GM19397 (cell line): ENCODE measurements around the gene IL10RA.
"Not testable (repeated sequence)": the region's sequence is repeated elsewhere in the genome, so short reads cannot be mapped to it uniquely, and the experiment has no call there.

Source experiments
- ATAC-seq: cut with Tn5 transposase; IDR thresholded peaks from one replicate; pipeline ENCODE4 v1.9.1; 2021; ENCODE audit warnings: mild to moderate bottlenecking, moderate library complexity; ENCODE audit not compliant: unreplicated experiment

The IL10RA gene

DNA sequence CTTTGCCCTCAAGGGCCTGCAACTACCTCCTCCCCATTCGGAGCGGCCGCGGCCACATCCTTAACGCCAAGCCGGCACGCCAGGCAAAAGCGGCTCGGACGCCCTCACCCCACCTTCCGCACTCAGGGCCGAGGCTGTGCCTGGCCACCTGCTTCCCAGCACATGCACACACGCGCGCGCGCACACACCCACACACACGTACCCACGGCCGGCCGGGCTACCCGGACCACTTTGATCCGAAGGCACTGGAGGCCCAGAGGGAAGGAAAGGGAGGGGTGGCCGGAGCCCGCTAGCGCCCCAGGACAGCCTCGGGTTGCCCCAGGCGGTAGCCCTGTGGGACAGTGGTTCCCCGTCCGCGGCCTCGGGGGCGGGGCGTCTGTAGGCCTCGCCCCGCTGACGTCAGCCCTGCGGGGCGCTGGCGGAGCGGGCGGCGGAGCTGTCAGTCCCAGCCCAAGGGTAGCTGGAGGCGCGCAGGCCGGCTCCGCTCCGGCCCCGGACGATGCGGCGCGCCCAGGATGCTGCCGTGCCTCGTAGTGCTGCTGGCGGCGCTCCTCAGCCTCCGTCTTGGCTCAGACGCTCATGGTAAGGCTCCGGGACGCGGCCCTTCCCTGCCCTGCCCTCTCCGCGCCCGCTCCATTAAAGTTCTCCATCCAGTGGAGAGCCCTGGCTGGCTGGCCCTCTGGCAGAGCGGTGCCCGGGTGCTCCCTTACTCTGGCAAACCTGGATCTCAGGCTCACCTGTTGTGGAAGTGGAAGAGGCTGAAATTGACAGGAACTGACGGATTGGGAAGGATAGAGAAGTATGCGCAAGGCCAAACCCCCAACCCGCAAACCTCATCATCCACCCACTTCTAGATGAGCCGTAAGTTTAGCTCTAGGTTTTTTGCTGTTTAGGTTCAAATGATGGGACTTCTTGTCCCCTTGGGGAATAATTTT is at the start of gene IL10RA:
IL10RA (plus strand) TSS at position 442 of the 935 bp plus-strand sequence; CDS start at position 516, 74 bp downstream.
- ATAC-seq, result peak; percentile 89

DNA sequence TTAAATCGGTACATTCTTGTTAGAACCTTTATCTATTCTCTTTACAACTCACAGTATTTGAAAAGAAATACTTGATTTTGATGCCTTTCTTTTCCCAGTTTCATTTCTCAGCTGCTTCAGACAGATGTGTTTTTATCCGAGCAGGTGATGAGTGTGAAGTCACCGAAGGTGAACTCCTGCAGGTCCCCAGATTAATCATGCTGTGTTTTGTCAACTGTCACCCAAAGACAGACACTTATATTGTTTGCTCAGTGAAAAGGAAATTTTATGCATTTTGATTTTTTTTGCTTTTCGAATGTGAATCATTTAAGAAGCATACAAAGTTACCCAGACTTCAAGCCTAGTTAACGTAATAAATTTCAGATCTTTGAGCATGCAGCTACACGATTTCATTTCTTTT is 49.2 kb upstream of the IL10RA start:
- no peak for ATAC-seq

DNA sequence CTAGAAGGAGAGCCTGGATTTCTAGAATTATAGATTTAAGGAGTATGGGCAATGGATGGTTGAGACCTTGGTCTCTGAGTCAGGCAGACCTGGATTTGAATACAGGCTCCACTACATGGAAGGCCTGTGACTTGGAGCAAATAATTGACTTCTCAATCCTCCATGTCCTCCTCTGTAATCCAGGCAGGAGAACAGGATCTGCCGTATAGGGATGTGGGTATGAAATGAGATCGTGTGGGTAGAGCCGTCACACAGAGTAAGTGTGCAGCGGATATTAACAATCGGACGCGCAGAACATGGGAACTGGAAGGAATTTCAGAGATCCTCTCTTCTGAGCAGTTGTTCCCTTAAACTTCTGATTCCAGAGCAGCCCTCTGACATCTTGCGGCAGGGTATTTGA is 45.5 kb upstream of the IL10RA start:
- no peak for ATAC-seq

DNA sequence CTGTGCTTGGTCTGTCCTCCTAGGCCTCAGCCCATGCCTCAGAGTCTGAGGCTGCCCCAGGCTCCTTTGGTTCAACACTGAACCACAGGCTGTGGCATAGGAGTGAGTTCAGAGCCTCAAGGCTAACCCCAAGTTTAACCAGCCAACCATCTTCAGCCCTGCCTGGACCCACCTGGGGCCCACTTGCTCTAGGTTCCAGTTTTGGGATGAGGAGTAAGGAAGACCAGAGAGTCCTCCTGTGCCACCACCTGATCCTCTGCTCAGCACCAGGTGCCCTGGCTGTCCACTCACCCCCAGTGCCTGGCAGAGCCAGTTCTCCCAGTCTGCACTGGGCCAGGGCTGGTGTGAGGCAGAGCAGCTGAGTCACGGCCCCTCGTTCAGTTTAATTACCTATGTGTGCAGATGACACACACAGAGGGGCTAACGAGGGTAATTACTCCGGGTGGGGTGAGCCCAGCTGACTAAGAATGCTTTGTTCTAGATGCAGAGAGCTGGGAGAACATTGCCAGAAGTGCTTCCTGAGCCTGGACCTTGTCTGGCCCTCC is 45.0 kb upstream of the IL10RA start:
- no peak for ATAC-seq

DNA sequence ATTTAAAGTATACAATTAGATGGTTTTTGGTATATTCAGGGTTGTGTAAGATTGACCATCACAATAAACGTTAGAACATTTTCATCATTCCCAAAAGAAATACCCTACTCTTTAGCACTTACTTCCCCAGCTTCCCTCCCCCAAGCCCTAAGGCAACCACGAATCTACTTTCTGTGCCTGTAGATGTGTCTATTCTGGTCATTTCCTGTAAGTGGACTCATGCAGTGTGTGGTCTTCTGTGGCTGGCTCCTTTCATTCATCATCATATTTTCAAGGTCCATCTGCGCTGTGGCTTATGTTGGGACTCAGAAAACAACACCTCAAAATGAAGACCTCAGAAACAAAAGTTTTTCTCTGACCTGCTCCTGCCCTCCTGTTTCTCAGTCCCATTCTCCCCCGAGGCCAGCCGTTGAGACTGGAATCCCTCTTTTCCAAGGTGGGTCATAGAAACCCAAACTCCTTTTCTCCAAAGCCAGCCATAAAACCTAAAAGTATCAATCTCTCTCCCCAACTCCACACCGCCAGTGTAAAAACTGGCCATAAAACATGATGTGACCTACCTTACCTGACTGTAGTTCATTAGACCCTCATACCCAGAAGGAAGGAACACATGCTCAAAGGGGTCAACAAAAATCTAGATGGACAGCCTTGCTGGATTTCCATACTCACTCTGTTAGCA is 44.1 kb upstream of the IL10RA start:
- ATAC-seq, result no peak

DNA sequence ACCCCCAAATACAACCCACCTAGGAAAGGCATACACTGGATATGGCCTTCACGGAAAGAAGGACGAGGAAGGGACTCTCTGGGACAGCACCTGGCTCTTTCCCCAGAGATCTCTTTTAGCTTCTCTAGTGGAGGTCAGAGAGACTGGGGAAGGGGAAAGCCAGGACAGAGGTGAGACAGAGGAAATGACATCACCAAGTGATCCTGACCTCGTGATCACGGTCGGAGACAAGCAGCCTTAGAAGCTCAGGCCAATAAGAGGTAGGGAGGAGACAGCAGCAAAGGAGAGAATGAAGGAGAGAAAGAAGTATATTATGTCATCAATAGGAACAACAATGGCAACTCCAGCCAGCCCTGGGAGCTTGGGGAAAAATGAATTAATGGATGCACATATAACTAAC is 41.6 kb upstream of the IL10RA start:
- ATAC-seq, result no peak

DNA sequence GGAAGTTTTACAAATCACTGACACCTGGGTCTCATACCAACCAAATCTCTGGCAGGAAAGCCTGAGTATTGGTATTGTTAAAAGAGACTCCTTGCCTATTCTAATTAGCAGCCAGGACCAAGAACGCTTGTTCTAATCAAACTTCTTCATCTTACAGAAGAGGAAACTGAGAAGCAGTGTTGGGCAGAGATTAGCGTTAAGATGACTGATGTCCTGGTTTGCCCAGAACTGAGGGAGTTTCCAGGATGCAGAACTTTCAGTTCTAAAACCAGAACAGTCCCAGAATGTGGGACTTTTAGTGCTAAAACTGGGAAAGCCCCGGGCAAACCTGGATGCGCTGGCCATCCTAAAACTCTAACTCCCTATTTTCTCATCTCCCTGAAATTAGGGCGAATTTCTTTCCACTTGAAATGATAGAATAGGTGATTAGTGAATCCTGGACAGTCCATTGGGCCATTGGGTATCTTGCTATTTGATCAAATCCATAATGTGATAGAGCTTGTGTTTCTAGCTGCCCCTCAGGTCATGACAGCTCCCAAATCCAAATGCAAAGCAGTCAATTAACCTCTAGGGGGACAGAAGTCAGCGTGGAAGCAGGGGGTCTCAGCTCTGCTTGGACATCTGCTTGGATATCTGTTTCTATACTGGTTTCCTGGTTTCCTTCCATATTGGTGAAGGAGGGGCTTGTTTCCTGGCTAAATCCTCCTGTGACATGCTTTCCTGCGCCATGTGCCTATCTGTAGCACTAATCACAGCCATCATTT is 41.0 kb upstream of the IL10RA start:
- ATAC-seq, result no peak

DNA sequence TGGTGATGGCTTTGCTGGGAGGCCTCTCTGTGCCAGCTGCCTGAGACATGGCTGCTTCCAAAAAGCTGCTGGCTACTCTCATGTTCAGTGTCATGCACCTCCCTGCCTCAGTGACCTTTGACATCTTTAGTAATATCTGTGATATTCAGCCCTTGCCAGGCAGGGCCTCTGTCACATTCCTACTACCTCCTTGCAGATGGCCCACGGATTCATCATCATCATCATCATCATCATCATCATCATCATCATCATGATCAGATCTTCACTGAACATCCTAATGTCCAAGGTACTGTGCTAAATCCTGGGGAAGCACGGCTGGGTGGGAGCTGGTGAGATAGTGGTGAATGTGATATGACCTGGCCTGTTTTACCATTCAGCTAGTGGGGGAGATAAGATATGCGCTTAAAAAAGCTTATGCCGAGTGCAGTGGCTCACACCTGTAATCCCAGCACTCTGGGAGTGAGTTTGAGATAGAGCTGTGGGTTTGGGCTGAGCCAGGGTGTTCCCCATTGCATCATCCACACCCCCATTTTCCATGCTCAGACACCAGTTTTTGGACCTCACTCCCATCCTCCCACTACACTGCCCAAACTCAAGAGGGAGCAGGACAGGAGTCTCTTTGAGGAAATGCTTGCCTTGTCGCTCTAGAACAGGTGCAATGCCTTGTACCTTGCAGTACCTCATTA is 39.9 kb upstream of the IL10RA start:
- no peak for ATAC-seq

DNA sequence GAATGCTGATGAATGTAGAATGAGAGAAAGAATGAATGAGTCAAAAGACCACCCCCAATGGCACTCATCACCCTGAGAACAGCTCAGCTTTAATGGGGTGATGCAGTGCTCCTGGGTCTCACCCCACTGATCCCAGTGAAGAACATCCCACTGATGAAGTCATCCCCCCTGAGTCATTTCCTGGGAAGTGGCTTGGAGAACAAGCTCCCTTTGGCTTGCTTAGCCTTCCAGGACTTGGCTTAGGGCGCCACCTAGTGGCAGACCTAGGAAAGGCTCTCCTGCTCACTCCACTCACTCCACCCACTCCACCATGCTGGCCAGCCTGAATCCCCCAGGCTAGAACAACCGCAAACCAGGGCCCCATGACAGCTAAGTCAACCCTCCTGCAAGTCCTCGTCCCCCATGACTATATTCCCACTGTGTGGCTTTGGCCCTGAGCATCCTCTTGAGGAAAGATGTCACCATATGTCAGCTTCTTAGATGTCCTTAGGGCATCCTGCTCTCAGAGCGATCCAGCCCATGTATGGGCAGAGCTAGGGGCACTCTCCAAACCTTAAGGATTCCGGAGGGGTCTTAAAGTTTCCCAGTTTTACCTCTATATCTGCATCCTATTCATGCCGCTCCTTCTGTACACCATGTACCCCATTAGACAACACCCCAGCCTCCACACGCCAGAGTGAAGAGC is 39.2 kb upstream of the IL10RA start:
- ATAC-seq, result peak; percentile 52

DNA sequence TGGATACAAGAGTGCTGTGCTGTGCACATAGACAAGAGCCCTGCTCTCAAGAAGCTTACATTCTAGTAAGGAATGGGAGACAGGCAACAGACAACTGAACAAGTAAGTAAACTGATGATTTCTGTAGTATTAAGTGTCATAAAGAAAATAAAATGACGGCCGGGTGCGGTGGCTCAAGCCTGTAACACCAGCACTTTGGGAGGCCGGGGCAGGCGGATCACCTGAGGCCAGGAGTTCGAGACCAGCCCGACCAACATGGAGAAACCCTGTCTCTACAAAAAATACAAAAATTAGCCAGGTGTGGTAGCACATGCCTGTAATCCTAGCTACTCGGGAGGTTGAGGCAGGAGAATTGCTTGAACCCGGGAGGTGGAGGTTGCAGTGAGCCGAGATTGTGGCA is 38.4 kb upstream of the IL10RA start:
- ATAC-seq, result not testable (repeated sequence)

DNA sequence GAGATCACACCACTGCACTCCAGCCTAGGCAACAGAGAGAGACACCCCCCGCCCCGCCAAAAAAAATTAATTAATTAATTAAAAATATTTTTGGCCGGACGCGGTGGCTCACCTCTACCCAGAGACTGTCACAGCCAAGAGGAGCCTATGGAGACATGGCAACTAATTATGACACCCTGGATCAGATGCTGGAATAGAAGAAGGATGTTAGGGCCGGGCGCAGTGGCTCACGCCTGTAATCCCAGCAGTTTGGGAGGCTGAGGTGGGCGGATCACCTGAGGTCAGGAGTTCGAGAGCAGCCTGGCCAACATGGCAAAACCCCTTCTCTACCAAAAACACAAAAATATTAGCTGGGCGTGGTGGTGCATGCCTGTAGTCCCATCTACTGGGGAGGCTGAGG is 37.7 kb upstream of the IL10RA start:
- ATAC-seq, result not testable (repeated sequence)

DNA sequence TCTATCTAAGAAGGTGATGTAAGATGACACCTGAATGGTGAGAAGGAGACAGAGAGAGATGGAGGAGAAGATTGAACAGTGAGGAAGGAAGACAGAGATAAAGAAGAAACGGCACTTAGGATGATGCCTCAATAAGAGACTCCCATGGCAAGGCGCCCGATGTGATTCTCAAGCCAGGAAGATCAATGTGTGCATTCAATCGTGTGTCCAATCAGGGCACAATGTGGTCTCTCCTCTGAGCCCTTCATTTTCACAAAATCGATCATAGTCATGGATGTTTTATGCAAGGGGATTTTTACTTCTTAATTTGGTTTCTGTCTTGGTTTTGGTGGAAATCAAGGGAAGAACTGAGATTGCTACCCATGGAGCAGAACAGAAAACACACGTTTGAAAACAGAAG is 37.1 kb upstream of the IL10RA start:
- ATAC-seq, result no peak

DNA sequence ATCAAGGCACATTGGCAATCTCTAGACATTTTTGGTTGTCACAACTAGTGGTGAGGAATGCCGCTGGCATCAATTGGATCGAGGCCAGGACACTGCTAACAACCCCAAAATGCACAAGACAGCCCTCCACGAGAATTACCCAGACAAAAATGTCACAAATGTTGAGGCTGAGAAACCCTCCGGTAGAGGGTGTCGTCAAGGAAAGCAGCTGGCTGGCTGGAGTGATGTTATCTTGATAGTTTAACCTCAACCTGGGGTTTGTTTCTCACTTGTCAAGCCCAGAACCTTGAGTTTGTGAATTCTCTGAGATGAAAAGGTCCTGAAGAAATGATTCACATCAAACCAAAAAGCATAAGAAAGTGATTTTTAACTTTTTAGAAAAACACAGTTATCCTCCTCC is 35.9 kb upstream of the IL10RA start:
- no peak for ATAC-seq

DNA sequence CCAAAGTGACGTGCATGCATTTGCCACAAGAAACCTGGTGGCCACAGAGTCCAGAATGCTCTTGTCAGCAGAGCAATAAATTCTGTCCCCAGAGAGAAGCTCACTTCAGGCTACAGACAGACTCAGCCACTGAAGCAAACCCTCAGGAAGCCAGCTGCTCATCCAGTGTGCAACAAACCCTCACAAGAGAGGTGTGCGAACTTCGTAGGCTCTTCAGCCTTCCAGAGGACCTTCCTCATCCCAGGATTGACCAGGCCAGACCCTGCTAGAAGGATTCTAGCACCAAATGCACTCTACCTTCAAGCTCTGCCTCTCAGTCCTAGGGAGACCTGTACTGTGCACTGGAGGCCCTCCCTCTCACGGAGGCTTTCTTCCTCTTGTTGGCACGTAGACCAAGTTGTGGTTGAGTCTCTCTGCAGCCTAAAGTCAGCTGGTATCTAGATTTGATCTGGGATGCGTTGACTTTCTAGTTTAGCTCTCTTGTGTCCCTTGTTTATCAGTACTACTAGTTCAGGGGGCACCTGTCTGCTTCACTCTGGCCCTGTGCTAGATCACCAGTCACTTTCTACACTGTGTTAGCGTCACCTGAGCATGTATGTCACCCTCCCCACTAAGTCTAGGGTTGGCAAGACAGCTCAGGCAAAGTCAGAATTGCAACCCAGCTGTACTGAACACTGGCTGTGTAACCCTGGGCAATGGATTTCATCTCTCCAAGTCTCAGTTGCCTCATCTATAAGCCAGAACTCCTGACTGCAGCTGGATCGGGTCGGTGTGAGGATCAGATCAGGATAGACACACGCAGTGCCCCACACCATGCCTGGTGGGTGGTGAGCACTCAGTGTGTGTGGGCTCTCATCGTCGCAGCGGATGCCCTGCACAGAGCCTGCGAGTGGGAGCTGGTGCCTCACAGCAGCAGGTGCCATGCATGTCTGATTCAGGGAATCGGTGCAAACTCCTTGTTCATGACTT is 34.9 kb upstream of the IL10RA start:
- no peak for ATAC-seq

DNA sequence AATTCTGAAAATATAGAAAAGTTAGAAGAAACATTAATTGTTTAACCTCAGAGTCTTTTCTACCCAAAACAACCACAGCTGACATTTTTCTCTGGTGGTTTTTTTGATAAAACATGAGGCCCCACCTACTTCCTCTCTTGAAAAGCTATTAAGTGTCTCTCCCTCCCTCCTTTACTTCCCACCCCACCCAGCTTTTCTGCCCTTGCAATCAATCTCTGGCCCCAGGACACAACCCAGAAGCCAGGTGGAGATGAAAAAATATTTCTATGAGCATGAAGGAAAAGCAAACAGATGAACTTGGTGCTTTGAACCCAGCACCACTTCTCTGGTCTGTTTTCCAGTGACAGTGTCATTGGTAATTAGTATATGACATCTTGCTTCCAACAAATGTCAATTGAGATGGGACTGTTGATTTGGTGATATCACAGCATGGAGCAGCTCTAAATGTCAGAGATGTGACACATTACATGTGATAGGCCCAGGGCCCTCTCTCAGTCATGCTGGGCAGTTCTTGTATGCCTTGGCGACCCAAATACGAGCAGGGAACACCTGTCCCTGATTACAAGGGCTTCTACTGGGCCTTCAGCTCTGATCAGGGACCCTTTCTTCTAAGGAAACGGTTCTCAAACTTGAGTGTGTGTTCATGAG is 33.0 kb upstream of the IL10RA start:
- no peak for ATAC-seq

DNA sequence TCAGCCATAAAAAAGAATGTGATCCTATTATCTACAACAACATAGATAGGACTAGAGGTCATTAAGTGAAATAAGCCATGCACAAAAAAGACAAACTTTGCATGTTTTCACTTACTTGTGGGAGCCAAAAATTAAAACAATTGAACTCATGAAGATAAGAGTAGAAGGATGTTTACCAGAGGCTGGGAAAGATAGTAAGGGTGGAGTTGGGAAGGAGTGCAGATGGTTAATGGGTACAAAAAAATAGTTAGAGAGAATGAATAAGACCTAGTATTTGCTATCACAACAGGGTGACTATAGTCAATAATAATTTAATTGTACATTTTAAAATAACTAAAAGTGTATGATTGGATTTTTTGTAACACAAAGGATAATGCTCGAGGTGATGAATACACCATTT is 27.2 kb upstream of the IL10RA start:
- ATAC-seq, result no peak

DNA sequence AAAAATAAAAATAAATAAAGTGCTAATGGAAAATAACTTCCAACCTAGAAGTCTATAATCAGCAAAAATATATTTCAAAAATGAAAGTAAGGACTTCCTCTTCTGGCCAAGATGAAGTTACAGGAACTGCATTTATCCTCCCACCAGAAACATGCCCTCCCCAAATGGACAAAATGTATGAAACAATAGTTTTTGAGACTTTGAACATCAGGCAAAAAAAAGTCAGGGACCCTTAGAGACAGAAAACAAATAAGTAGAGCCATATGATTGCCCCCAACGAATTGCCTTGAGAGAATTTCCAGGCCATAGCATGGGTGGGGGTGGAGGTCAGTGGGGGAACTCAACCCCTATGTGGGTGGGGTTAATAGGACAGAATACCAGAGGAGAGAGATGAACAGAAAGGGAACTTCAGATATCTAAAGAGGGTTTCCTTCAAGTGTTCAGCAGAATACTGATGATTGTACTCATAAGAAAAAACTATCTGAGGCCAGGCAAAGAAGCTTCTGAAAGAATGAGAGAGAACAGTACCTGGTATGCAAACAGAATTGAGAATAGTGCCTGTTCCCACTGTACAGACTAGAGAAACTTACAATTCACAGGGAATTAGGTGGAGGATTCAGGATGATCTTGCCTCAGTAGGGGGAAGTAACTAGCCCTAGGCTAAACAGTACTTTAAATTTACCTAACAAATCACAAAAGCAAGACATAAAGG is 26.6 kb upstream of the IL10RA start:
- no peak for ATAC-seq

DNA sequence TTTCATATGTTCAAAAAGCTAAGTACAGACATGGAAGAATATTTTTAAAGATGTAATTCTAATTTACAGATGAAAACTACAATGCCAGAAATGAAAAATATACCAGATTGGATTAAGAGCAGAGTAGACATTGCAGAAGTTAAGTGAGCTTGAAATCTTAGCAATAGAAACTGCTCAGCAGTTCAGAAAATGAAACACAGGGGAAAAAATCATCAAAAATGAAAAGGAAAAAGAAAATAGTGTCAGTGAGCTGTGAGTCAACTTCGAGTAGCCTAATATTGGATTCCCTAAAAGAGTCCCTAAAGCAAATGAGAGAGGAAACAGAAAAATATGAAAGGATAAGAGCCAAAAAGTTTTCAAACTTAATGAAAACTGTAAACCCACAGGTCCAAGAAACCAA is 25.8 kb upstream of the IL10RA start:
- no peak for ATAC-seq
